Esophagus muscularis mucosa (tissue), 3 donors: ENCODE results near the gene KAT2B.

Experiments
- POLR2A ChIP-seq: fragments of 450-650 bp; IDR thresholded peaks from one replicate; pipeline ENCODE4 v1.6.1; 2017; ENCODE audit warnings: antibody characterized with exemption, moderate library complexity, mild to moderate bottlenecking, low read depth
- POLR2AphosphoS5 ChIP-seq, 2 donors: sonication (generic); formaldehyde crosslinking; IDR thresholded peaks; one replicate each; pipeline ENCODE4 v1.6.1; 2017; ENCODE audit warnings: antibody characterized with exemption in 2 of 2
- TF ChIP-seq, protein P1 (sequence below), 3 experiments: fragments of 200-600 bp in 2 of 3; fragments of 450-650 bp in 1 of 3; sonication (generic) in 2 of 3; IDR thresholded peaks; one replicate each; pipeline ENCODE4 v1.5.1; 2017 to 2019; ENCODE audit warnings: antibody characterized with exemption in 3 of 3, mild to moderate bottlenecking in 2 of 3, moderate library complexity in 1 of 3

DNA sequence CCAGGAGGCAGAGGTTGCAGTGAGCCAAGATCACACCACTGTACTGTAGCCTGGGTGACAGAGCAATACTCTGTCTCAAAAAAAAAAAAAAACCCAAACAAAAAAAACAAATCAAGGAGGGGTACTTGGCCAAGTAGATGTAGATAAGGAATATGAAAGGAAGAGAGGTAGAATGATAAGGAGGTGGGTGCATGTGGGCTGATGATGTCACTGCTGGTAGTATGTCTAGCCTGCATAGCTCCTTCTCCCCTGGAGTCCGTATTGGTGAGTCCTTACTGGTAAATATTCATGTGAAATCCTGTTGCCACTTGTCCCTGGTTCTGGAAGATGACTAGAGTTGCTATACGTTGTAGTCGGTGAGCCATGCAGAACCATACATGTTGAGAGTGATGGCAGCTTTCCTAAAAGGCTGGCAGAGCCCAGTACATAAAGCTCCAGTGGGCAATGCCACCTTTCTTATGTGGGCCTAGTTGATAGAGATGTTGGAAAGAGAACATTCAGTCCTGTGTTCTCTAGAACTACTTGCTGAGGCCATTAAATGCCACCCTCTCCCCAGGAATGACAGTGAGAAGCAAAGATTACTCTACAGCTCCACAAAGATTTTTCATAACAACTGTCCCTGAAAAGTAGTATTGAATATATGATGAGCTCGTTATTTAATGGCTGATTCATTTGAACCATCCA, 11.0 kb downstream of the KAT2B start:
- TF ChIP-seq, protein P1, sequence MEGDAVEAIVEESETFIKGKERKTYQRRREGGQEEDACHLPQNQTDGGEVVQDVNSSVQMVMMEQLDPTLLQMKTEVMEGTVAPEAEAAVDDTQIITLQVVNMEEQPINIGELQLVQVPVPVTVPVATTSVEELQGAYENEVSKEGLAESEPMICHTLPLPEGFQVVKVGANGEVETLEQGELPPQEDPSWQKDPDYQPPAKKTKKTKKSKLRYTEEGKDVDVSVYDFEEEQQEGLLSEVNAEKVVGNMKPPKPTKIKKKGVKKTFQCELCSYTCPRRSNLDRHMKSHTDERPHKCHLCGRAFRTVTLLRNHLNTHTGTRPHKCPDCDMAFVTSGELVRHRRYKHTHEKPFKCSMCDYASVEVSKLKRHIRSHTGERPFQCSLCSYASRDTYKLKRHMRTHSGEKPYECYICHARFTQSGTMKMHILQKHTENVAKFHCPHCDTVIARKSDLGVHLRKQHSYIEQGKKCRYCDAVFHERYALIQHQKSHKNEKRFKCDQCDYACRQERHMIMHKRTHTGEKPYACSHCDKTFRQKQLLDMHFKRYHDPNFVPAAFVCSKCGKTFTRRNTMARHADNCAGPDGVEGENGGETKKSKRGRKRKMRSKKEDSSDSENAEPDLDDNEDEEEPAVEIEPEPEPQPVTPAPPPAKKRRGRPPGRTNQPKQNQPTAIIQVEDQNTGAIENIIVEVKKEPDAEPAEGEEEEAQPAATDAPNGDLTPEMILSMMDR (IDR thresholded peaks at IDR 0.05), result no peak
- no peak for TF ChIP-seq POLR2A
- TF ChIP-seq POLR2AphosphoS5 (IDR thresholded peaks at IDR 0.05), result no peak
